ENCODE results near the gene ISM2. TPM values are rescaled to one million over a fixed set of nuclear protein-coding genes. Genes with fewer than 3 reads are reported as not detected.

ISM2 gene
- total and polyA plus RNA-seq, 2 of the 8 experiments (the other 6 are each of a cell fraction or from before 2014, with no cell fraction given) = 0.52 to 0.79 TPM

- no peak overlapping the region for H2AFZ ChIP-seq (ENCODE audit: low read length)
- no peak overlapping the region for H3K56ac ChIP-seq (replicated peaks; ENCODE audit: insufficient read length, low read depth, low read length)
- no peak overlapping the region for H4K8ac ChIP-seq (ENCODE audit: extremely low read depth, insufficient read depth, low read length)
- no peak for FAIRE-seq
- H4K20me1 ChIP-seq (replicated peaks in 1 of 2; ENCODE audit: control insufficient read depth in 1 of 2, insufficient read depth in 2 of 2, low read length in 2 of 2) = peaks cover 0 to 1% of the 10 kb centered on the region in 2 experiments
- H2BK120ac ChIP-seq (replicated peaks; ENCODE audit: low read depth, low read length) = no peak overlapping the region
- TF ChIP-seq FOSL1 (IDR thresholded peaks at IDR 0.05; ENCODE audit: insufficient read depth, low read depth, low read length) (no peak), EP300 (IDR thresholded peaks at IDR 0.05; ENCODE audit: borderline replicate concordance in 1 of 2, low read depth in 2 of 2, low read length in 2 of 2) (no peak)
- no peaks in the 10 kb centered on the region for H3K79me1 ChIP-seq (ENCODE audit: low read depth, low read length)
- no peak overlapping the region for H3K4me2 ChIP-seq (ENCODE audit: insufficient read depth in 1 of 2, low read depth in 2 of 2, low read length in 2 of 2)
- no peaks in the 10 kb centered on the region; a peak in 1 of 8 replicates for H3K36me3 ChIP-seq (ENCODE audit: control insufficient read depth in 2 of 4, insufficient read depth in 4 of 4, low read length in 3 of 4)
- H3K9ac ChIP-seq (replicated peaks in 1 of 4; ENCODE audit: extremely low read depth in 1 of 4, low read depth in 3 of 4, low read length in 3 of 4) = no peak overlapping the region
- no peak overlapping the region for H2BK5ac ChIP-seq (ENCODE audit: low read depth, low read length)
- H2BK15ac ChIP-seq (ENCODE audit: low read length) = no peak overlapping the region
- H3K23me2 ChIP-seq (ENCODE audit: low read depth, low read length) = no peaks in the 10 kb centered on the region
- POLR2A ChIA-PET (ENCODE audit: partially characterized antibody) = no interaction called here
- H4K91ac ChIP-seq (replicated peaks; ENCODE audit: insufficient read length, low read length) = no peak overlapping the region
- no peak overlapping the region for H2AK5ac ChIP-seq (ENCODE audit: low read depth, low read length)
- no peak overlapping the region for H3K18ac ChIP-seq (ENCODE audit: extremely low read depth, low read length)
- H2BK12ac ChIP-seq (ENCODE audit: low read depth, low read length) = no peak overlapping the region
- H3K23ac ChIP-seq (ENCODE audit: insufficient read length) = no peak overlapping the region
- CTCF ChIA-PET (ENCODE audit: partially characterized antibody) = interaction anchor here (0.5 to 1.2 kb wide), 3 partner anchors 19 to 192 kb away, joined by 3 to 4 read pairs (median 4); no protein-coding TSS in a partner anchor
- DNase-seq (ENCODE audit: low read depth in 1 of 2, low spot score in 2 of 2) = no peak
- no peak overlapping the region for H3K4ac ChIP-seq (replicated peaks; ENCODE audit: insufficient read length, low read depth, low read length)
- H3K9me3 ChIP-seq (ENCODE audit: insufficient read depth in 2 of 2, low read depth in 1 of 2, low read length in 1 of 2) = no peaks in the 10 kb centered on the region
- no peaks in the 10 kb centered on the region for H3K79me2 ChIP-seq (ENCODE audit: control insufficient read depth in 1 of 2, insufficient read depth in 2 of 2, low read length in 2 of 2)
- no peak overlapping the region for H2BK20ac ChIP-seq (ENCODE audit: low read length)
- no peak overlapping the region for H3K14ac ChIP-seq (ENCODE audit: insufficient read length)
- 94% methylated on average over 2 of the region's 2 CpGs; no CpG with 5 or more reads in 1 of the 2 experiments for WGBS, 2 experiments (ENCODE audit: extremely low coverage in 1 of 2, insufficient coverage in 1 of 2, insufficient read length in 1 of 2, insufficient replicate concordance in 2 of 2, low coverage in 1 of 2, low lambda C conversion rate in 2 of 2, missing lambda C conversion rate in 1 of 2)
- H3K4me1 ChIP-seq (replicated peaks in 1 of 4; ENCODE audit: control insufficient read depth in 3 of 4, insufficient read depth in 4 of 4, low read length in 3 of 4) = no peaks in the 10 kb centered on the region
- H3K4me3 ChIP-seq (ENCODE audit: extremely low read depth in 1 of 4, insufficient read depth in 2 of 4, low read depth in 3 of 4, low read length in 4 of 4) = no peak overlapping the region
- H4K5ac ChIP-seq (ENCODE audit: insufficient read length, low read depth, low read length) = no peak overlapping the region
- H3K27ac ChIP-seq (ENCODE audit: low read depth, low read length) = no peak overlapping the region
- no peaks in the 10 kb centered on the region for H3K27me3 ChIP-seq (replicated peaks in 1 of 4; ENCODE audit: control insufficient read depth in 3 of 4, extremely low read depth in 1 of 4, insufficient read depth in 3 of 4, low read length in 3 of 4)
These were observed 30.6 kb upstream of the ISM2 start for GRCh38 chr14:77529213-77529612.

Data from H1 (cell line).